Measurements from ENCODE around the gene CCDC102A. TPM values are rescaled to one million over a fixed set of nuclear protein-coding genes. Genes with fewer than 3 reads are reported as not detected.

Gene CCDC102A
- total RNA-seq, 4 donors from 2014 or later: 1.7 to 10.7 (median 2.5) TPM

DNA sequence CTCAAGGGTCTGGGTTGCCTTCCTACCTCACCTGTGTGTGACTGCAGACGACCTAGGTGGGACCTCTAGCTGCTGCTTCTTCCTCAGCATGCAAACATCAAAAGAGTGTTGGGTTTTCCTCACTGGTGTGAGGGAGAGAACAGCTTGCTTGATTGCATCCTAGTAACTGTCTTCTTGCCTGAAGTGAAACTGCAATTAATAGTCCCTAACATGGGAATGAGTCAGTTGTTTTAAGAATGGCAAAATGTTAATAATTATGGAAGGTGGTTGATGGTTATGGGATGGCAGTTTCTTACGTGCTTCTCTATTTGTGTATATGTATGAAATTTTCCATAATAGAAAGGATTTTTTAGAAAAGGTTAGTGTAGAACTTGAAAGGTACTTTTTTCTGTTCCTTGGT, 68.0 kb downstream of the CCDC102A start:
- H3K4me3 ChIP-seq: no peak overlapping the region
- TF ChIP-seq CTCF (IDR thresholded peaks at IDR 0.05) (no peak), POLR2A (IDR thresholded peaks at IDR 0.05) (no peak)
- no peaks in the 10 kb centered on the region for H3K9me3 ChIP-seq
- H3K4me1 ChIP-seq: peaks cover 0 to 52% (median 8%) of the 10 kb centered on the region in 4 donors
- H3K36me3 ChIP-seq: peaks cover 0 to 93% (median 0%) of the 10 kb centered on the region in 3 donors
- no peak for DNase-seq
- no peak overlapping the region for H3K27ac ChIP-seq
- H3K27me3 ChIP-seq: no peaks in the 10 kb centered on the region

GRCh38 chr16:57464523-57464922, 71.8 kb downstream of the CCDC102A start:
- TF ChIP-seq POLR2A (IDR thresholded peaks at IDR 0.05) (no peak), CTCF (IDR thresholded peaks at IDR 0.05) (no peak)
- no peaks in the 10 kb centered on the region for H3K27me3 ChIP-seq

GRCh38 chr16:57462978-57463362, 73.4 kb downstream of the CCDC102A start:
- peaks cover 0 to 16% (median 5%) of the 10 kb centered on the region in 4 donors for H3K4me1 ChIP-seq
- no peak for DNase-seq
- H3K27me3 ChIP-seq: no peaks in the 10 kb centered on the region
- H3K36me3 ChIP-seq: peaks cover 0 to 74% (median 0%) of the 10 kb centered on the region in 3 donors
- peak overlapping the region; percentile 77 to 86 (median 86) for H3K27ac ChIP-seq
- TF ChIP-seq POLR2A (IDR thresholded peaks at IDR 0.05): no peak
- no peak for TF ChIP-seq CTCF (IDR thresholded peaks at IDR 0.05)
- no peaks in the 10 kb centered on the region for H3K9me3 ChIP-seq
- H3K4me3 ChIP-seq: peak overlapping the region; percentile 77 to 93 (median 86)

More at GRCh38 chr16:57464523-57464922, 71.8 kb downstream of the CCDC102A start:
- no peaks in the 10 kb centered on the region for H3K9me3 ChIP-seq
- no peak for DNase-seq
- H3K36me3 ChIP-seq: peaks cover 0 to 74% (median 0%) of the 10 kb centered on the region in 3 donors
- H3K27ac ChIP-seq: no peak overlapping the region
- no peak overlapping the region for H3K4me3 ChIP-seq
- peaks cover 0 to 19% (median 5%) of the 10 kb centered on the region in 4 donors for H3K4me1 ChIP-seq

DNA sequence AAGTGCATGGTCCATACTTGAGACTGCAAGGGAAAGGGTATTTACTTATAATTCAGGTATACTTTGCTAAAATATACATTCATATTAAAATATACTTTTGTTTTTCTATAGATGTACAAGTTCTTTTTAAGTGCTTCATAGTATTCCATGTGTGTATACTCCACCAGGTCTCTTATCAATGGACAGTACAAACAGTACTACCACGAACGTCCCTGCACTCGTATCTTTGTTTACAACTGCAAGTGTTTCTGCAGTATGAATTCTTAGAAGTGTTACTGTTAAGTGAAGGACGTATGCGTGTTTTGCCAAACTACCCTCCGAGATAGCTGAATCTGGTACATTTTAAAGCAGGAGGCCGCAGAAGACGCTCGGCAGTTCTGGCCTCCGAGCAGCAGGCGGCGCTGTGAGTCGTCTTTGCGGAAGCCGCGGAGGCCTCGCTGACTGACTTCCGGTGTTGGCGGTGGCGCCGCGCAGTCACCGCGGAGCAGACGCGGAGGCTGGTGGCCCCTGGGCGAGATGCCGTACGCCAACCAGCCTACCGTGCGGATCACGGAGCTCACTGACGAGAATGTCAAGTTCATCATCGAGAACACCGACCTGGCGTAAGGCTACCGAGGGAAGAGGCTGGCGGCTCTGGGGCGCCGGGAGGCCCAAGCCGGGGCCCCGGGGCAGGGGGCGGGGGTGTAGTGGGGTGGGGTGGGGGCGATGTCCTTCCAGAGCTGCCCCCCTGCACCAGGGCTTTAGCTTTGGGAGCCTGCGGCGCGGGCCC, 74.0 kb downstream of the CCDC102A start, which contains the start of gene POLR2C:
Gene POLR2C (plus strand): TSS at position 471 of the 769 bp plus-strand sequence. CDS start 46 bp downstream, at position 517.
- Histone ChIP-seq H3K4me1 (peaks cover 0 to 16% (median 5%) of the 10 kb centered on the region in 4 donors), H3K27ac (peak within 1 kb of the TSS; percentile 77 to 86 (median 86)), H3K9me3 (no peaks in the 10 kb centered on the region), H3K27me3 (no peaks in the 10 kb centered on the region), H3K36me3 (peaks cover 0 to 74% (median 0%) of the 10 kb centered on the region in 3 donors), H3K4me3 (peak within 1 kb of the TSS; percentile 77 to 93 (median 86))
- TF ChIP-seq CTCF (IDR thresholded peaks at IDR 0.05): peak; percentile 91 to 99 (median 97)
- peak; percentile 86 to 89 for TF ChIP-seq POLR2A (IDR thresholded peaks at IDR 0.05)
- peak; percentile 83 to 95 (median 94) for DNase-seq

Other genes with a start within 250 kb of the CCDC102A start
- gene CCL22, start 177.8 kb downstream of the CCDC102A start, total RNA-seq: 1 to 10 TPM in 1 of 4 donors, under 1 TPM in 1, not detected in 2; 0.40 to 3.3 TPM
- 1 to 10 TPM; 1.7 to 2.3 (median 2.1) TPM for gene CX3CL1, start 164.1 kb downstream of the CCDC102A start, total RNA-seq
- gene CCL17, start 131.8 kb downstream of the CCDC102A start, total RNA-seq: not detected
- 10 to 100 TPM; 37.7 to 65.5 (median 46.2) TPM for gene CIAPIN1, start 89.2 kb downstream of the CCDC102A start, total RNA-seq
- 100 to 1,000 TPM in 3 of 4 donors, 10 to 100 TPM in 1; 87.5 to 154 (median 122) TPM for gene COQ9, start 89.1 kb downstream of the CCDC102A start, total RNA-seq
- 100 to 1,000 TPM in 1 of 4 donors, 10 to 100 TPM in 3; 68.0 to 113 (median 84.8) TPM for gene POLR2C, start 73.9 kb downstream of the CCDC102A start, total RNA-seq
- gene DOK4, start 50.1 kb downstream of the CCDC102A start, total RNA-seq: 100 to 1,000 TPM in 3 of 4 donors, 10 to 100 TPM in 1; 81.7 to 209 (median 189) TPM
- gene ADGRG5, start 6.1 kb upstream of the CCDC102A start, total RNA-seq: 10 to 100 TPM in 1 of 4 donors, 1 to 10 TPM in 3; 3.0 to 30.5 (median 4.3) TPM
- 10 to 100 TPM; 12.8 to 50.3 (median 34.7) TPM for gene ADGRG1, start 92.1 kb upstream of the CCDC102A start, total RNA-seq
- gene ADGRG3, start 131.7 kb upstream of the CCDC102A start, total RNA-seq: 1 to 10 TPM in 3 of 4 donors, under 1 TPM in 1; 0.47 to 4.1 (median 1.9) TPM
- gene DRC7, start 158.2 kb upstream of the CCDC102A start, total RNA-seq: not detected
- gene KATNB1, start 199.2 kb upstream of the CCDC102A start, total RNA-seq: 10 to 100 TPM; 17.7 to 27.1 (median 21.7) TPM